AG10803 (cell line): ENCODE measurements around the gene UGT1A8.

Experiments
- DNase-seq: peaks from one replicate; pipeline ENCODE4 v3.0.0; 2010; ENCODE audit warnings: low read depth
- H3K4me3 ChIP-seq: 2 replicates; pipeline ENCODE4 v1.5.1; 2011; ENCODE audit warnings: mild to moderate bottlenecking, low read length, control low read depth
- CTCF ChIP-seq: conservative IDR thresholded peaks from 2 replicates; pipeline ENCODE4 v1.5.1; 2011; ENCODE audit warnings: mild to moderate bottlenecking, low read length, control low read depth, inconsistent platforms

The UGT1A8 gene

DNA sequence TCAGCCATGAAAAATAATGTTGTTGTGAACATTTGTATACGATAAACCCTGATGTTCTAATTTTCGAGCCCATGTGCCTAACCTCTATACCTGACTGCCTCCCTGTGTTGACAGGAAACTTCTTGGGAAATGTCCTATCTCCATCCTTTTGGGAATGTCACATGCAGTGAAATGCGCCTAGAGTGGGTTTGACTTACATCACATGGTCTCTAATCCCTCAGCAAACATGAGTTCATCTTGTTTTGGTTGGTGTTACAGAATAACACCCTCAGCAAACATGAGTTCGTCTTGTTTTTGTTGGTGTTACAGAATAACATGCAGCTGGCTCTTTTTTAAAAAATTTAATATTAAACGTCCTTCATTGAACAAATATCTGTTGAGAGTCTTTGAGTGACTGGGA lies 70.9 kb downstream of the UGT1A8 start:
- H3K4me3 ChIP-seq = no peak overlapping the region
- no peak for DNase-seq
- no peak for TF ChIP-seq CTCF

GRCh38 chr2:233689031-233689430 lies 71.6 kb downstream of the UGT1A8 start:
- no peak overlapping the region for H3K4me3 ChIP-seq
- DNase-seq = no peak
- no peak for TF ChIP-seq CTCF

DNA sequence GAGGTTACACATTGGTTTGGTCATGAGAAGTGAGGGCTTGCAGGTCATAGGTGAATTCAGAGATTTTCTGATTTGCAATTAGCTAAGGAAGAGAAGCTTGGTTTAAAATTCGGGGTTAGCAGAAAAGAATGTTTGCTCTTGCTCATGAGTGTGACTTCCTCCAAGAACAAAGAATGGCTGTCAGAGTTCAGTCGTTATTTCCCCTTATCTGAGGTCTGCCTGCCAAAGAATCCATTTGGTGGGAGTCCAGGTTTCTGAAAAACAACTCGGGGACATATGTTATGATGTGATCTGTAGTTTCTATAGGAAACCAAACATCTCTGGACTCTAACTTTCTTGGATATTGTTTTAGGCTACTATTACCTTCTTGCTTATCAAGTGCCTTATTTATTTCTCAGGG lies 72.1 kb downstream of the UGT1A8 start:
- TF ChIP-seq CTCF = no peak
- DNase-seq = no peak
- no peak overlapping the region for H3K4me3 ChIP-seq

- H3K4me3 ChIP-seq = no peak overlapping the region
- TF ChIP-seq CTCF = no peak
- DNase-seq = no peak
These were observed 73.0 kb downstream of the UGT1A8 start for GRCh38 chr2:233690444-233690843.

GRCh38 chr2:233691443-233692433 lies 74.3 kb downstream of the UGT1A8 start:
- DNase-seq = no peak
- no peak overlapping the region for H3K4me3 ChIP-seq
- TF ChIP-seq CTCF = no peak

- no peak within 1 kb of the TSS for H3K4me3 ChIP-seq
- TF ChIP-seq CTCF = no peak
- DNase-seq = no peak
These were observed 75.2 kb downstream of the UGT1A8 start, which contains the start of gene UGT1A6 for GRCh38 chr2:233692648-233693047. Gene UGT1A6 (plus strand): TSS chr2:233692890. CDS start chr2:233693005, 115 bp downstream.

- no peak overlapping the region for H3K4me3 ChIP-seq
- TF ChIP-seq CTCF = no peak
- DNase-seq = no peak
These were observed 76.5 kb downstream of the UGT1A8 start for GRCh38 chr2:233693963-233694362.
